ENCODE results near the gene NIPA2. TPM values are rescaled to one million over a fixed set of nuclear protein-coding genes. Genes with fewer than 3 reads are reported as not detected.

NIPA2 gene
- total RNA-seq, 2 donors from 2014 or later = 28.1 to 34.3 TPM

GRCh38 chr15:22878103-22878502 is 39.6 kb downstream of the NIPA2 start:
- Histone ChIP-seq H3K4me1 (no peaks in the 10 kb centered on the region), H3K36me3 (peaks cover 65% of the 10 kb centered on the region), H3K9me3 (no peaks in the 10 kb centered on the region), H3K4me3 (no peak overlapping the region), H3K27me3 (no peaks in the 10 kb centered on the region), H3K27ac (no peak overlapping the region)
- DNase-seq (ENCODE audit: low spot score) = no peak
- TF ChIP-seq CTCF (IDR thresholded peaks at IDR 0.05) = no peak

GRCh38 chr15:22880068-22880980 is 41.9 kb downstream of the NIPA2 start:
- Histone ChIP-seq H3K36me3 (peaks cover 47% of the 10 kb centered on the region), H3K27ac (no peak overlapping the region)
- TF ChIP-seq CTCF (IDR thresholded peaks at IDR 0.05) = no peak

GRCh38 chr15:22880981-22881738 is 42.7 kb downstream of the NIPA2 start:
- H3K36me3 ChIP-seq = peaks cover 47% of the 10 kb centered on the region
- H3K27ac ChIP-seq = no peak overlapping the region
- no peak overlapping the region for H3K4me3 ChIP-seq
- H3K9me3 ChIP-seq = no peaks in the 10 kb centered on the region
- DNase-seq (ENCODE audit: low spot score) = no peak
- TF ChIP-seq CTCF (IDR thresholded peaks at IDR 0.05) = no peak
- no peaks in the 10 kb centered on the region for H3K27me3 ChIP-seq
- H3K4me1 ChIP-seq = no peaks in the 10 kb centered on the region

More at GRCh38 chr15:22880068-22880980, 41.9 kb downstream of the NIPA2 start:
- Histone ChIP-seq H3K27me3 (no peaks in the 10 kb centered on the region), H3K4me3 (no peak overlapping the region), H3K9me3 (no peaks in the 10 kb centered on the region), H3K4me1 (no peaks in the 10 kb centered on the region)
- no peak for DNase-seq (ENCODE audit: low spot score)

GRCh38 chr15:22881739-22882440 is 43.4 kb downstream of the NIPA2 start:
- Histone ChIP-seq H3K9me3 (no peaks in the 10 kb centered on the region), H3K36me3 (peaks cover 47% of the 10 kb centered on the region), H3K4me1 (no peaks in the 10 kb centered on the region), H3K27ac (no peak overlapping the region), H3K4me3 (no peak overlapping the region), H3K27me3 (no peaks in the 10 kb centered on the region)
- TF ChIP-seq CTCF (IDR thresholded peaks at IDR 0.05) = no peak
- DNase-seq (ENCODE audit: low spot score) = no peak

GRCh38 chr15:22883196-22883595 is 44.7 kb downstream of the NIPA2 start:
- Histone ChIP-seq H3K4me1 (no peaks in the 10 kb centered on the region), H3K9me3 (no peaks in the 10 kb centered on the region), H3K27ac (no peak overlapping the region), H3K4me3 (no peak overlapping the region), H3K36me3 (peaks cover 36% of the 10 kb centered on the region), H3K27me3 (no peaks in the 10 kb centered on the region)
- DNase-seq (ENCODE audit: low spot score) = no peak
- no peak for TF ChIP-seq CTCF (IDR thresholded peaks at IDR 0.05)
